Daoy (cell line): ENCODE results near the gene MEF2B. TPM values are rescaled to one million over a fixed set of nuclear protein-coding genes. Genes with fewer than 3 reads are reported as not detected.
"Not testable (repeated sequence)": the region's sequence is repeated elsewhere in the genome, so short reads cannot be mapped to it uniquely, and the experiment has no call there.

ENCODE experiments used
- DNase-seq: peaks from one replicate; pipeline ENCODE4 v3.0.0-alpha.2; 2015; ENCODE audit warnings: low read depth
- total RNA-seq: library from RNA; depleted of rRNA; stranded (reverse); fragments of >200 nt; shearing (Covaris generic); gene quantifications from 2 replicates; pipeline ENCODE4 v1.2.3, GENCODE V29; 2014

Gene MEF2B
- total RNA-seq, 1 experiment from 2014 or later: 0.06 TPM

DNA sequence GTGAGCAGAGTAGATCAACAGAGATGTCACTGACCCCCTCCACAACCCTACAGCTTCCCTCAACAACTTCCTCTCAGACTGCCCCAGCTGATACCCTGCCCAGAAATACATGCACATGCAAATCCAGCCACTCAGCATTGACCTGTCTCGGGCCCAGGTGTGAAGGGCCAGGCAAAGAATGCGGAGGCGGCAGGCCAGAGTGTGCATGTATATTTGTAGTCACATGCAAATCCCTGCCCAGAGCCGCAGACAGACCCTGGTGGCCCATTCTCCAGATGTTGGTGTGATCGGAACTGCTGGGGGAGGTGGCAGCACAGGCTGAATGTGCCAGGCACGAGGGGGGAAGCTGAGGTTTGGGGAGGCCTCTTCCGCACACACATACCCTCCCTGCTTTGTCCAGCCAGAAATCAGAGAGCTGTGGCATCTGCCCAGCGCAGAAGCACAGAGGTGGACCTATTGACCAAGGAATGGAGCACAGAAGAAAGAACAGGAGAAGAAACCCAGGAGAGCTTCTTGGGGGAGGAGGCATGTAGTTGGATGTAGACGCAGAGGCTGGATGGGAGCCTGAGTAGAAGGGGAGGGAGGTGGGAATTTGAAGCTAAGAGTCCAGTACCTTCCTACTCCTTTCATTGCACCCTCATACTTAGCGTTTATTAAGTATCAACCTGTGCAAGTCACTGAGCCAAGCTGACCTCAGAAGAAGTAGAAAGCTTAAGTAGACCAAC, 14.4 kb downstream of the MEF2B start:
- no peak for DNase-seq

DNA sequence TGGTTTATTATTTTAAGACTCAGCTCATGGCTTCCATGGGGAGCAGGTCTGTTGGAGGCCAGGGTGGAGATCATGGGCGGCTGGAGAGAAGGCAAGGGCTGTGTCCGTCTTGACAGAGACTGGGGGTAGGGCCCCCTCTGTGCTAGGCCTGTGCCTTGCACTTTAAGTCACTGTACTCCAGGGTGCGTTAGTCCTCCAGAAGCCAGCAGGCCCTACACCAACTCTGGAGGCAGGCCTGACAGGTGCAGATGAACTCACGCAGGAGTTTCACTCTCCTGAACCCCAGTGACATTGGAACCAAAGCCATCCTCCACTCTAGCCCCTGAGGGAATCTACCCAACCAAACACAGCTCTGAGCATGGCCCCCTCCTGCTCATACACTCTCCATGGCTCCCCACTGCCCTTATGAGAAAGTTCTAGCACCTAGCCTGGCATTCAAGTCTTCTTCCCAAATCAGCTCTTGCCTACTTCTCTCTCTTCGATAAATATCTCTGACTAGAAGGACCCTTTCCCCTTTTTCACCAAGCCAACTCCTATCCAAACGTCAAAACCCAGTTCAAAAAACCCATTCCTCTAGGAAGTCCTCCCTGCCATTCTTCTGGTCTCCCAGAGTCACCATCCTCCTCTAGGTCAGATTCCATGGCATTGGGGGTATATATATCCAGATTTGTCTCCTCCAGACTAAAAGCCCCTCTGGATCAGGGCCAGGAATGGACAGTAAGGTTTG, 15.1 kb downstream of the MEF2B start:
- DNase-seq: no peak

DNA sequence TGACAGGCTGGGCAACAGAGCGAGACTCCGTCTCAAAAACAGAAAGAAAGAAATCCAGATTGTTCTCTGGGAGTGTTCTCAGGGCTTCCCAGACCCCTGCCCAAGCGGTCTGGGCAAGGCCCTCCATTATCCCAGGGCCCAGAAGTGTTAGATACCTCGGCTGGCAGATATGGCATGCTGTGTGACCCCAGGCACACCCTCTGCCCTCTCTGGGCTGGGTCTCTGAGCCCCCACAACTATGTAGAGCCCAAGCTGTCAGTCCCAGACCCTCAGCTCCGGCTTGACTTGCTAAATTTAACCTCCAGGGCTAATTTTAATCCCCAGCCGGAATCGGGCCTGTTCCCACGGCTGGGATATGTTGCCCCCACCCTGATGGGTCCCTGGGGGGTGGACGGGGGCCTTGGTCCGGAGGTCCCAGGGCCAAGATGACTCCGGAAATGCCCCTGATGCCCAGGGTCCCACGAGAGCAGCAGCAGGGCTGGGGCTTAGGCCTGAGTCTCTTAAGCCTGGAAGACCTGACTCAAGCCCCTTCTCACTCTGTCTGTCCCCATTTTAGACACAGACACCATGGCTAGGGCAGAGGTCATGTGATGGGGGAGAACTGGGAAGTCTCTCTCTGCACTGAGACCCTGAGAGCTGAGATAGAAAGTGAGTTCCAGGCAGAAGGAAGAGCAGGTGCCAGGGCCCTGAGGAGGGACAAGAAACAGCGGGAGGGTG, 17.2 kb downstream of the MEF2B start:
- no peak for DNase-seq

DNA sequence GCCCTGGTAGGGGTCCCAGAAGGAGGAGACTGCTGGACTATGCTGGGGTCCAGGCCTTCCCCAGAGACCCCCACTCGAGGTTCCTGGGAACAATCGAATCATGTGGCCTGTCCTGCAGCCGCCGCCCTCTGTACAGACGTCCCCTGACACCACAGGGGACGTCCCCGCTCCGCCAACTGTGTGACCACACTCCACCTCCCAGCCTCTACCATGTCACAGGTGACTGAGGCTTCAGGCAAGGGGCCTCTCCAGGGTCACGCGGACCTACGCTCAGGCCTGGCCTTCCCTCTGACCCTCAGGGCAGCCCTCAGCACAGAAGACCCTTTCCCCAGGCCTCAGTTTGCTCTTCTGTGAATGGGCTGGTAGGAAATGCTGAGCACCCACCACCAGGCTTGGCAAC, 18.6 kb downstream of the MEF2B start:
- no peak for DNase-seq

DNA sequence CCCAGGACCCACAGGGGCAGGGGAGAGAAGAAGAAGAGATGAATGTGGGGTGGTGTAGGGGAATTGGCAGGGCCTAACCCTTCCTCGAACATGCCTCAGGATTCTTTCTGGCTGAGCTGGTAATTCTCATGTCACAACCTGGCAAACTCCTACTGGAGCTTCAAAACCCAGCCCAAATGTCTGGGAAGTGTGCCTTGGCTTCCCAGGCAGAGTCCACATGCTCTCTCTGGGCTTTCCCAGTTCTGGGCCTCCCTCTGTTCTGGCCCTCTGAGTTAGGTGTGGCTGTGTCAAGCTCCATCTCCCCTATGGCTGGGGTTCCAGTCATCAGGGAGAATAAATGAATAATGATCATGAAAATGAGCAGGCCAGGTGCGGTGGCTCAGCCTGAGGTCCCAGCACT, 20.6 kb downstream of the MEF2B start:
- no peak for DNase-seq

DNA sequence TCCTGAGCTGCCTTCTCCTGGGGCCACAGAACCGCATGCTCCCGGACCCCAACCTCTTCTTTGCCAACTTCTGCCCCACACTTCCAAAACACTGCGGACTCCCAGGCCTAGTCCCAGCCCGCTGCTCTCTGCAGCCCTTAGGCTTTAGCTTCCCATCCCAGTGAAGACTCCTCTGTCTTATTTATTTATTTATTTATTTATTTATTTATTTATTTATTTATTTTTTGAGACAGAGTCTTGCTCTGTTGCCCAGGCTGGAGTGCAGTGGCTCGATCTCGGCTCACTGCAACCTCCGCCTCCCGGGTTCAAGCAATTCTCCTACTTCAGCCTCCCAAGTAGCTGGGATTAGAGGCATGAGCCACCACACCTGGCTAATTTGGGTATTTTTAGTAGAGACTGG, 21.6 kb downstream of the MEF2B start:
- not testable (repeated sequence) for DNase-seq

DNA sequence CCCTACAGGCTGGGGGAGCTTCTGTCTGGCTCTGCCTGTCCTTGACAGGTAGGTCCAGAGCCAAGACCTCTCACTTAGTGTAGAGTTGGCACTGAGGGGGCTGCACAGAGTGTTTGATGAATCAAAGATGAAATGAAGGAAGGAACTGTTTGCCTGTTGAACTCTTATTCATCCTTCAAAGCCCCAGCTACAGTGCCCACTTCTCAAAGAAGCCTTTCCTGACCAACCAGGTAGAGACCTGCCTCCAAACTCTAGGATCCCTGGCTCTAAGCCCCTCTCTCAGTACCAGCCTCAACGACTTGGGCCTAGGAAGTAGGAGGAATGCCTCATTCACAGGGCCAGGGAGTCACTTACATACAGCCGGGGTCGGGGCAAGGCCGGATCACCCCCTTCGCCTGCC, 22.7 kb downstream of the MEF2B start:
- DNase-seq: no peak

DNA sequence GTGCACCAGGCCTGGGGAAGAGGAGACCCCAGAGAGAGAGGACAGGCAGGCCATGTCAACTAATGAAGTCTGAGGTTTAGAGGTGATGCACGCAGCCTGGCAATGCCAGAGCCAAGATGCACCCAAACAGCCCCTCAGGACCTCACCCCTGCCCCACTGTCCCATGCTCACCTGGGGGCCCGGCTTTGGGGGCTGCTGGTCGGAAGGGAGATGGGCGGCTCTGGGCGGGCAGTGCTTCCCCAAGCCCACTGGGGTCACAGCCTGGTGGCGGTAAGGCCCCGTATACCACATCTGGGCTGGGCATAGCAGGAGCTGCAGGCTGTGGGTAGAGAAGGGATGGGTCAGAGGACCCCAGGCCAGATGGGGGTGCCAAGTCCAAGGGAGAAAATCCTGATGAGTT, 23.2 kb downstream of the MEF2B start:
- no peak for DNase-seq

DNA sequence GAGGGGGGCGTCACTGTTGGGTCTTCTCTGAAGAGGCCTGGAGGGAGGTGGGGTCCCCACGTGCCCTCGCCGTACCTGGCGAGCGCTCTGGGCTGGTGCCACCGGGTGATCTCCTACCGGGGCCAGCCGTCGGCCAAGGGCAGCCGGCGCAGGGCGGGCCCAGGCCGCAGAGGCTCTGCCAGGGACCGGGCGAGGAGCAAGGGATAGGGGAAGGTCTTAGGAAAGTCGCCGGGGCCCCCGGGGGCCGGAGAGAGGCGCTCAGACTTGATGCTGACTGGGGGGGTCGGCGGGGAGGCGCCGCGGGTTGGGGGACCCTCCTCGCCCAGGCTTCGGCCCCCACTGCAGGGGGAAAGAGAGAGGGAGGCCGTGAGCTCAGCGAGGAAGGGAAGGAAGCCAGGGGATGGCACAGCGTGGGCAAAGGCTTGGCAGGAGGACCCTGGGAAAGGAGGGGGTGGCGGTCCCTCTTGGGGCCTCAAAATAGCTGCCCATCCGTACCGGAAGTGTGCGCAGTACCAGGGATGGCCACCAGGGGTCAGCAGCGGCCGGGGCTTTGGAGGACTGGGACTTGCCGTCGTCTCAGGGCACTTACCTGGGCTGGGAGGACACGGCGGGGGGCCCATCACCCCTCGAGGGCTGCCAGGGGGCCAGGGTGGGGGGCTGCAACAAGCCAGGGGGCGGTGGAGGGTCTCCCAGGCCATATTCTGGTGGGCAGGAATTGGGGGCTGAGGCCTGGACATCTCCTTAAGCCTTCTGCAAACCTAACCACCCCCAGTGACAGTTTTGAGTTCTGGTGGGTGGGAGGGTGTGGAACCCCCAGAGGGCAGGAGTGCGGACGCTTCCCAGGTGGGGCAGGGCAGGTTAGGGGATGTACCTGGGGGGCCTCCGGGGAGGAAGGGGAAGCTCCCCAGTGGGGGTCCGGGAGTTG, 24.1 kb downstream of the MEF2B start:
- peak; percentile 78 for DNase-seq

DNA sequence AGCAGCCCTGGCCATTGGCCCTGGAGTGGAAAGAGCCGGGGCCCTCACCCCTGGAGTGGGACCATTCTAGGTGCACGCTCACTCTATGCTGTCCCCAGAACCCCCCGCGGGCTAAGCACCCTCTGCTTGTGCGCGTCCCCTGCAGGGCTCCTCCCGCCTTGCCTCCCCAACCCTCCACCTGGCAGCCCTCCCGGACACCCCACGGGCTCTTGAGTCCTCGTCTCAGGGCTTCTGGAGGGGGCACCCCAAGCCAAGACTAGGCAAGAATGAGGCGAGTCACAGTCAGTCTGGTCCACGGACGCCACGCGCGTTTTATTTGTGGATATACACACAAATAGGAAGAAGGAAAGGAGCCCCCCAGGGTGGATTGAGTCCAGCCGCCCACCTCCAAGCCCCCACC, 24.8 kb downstream of the MEF2B start:
- DNase-seq: no peak

DNA sequence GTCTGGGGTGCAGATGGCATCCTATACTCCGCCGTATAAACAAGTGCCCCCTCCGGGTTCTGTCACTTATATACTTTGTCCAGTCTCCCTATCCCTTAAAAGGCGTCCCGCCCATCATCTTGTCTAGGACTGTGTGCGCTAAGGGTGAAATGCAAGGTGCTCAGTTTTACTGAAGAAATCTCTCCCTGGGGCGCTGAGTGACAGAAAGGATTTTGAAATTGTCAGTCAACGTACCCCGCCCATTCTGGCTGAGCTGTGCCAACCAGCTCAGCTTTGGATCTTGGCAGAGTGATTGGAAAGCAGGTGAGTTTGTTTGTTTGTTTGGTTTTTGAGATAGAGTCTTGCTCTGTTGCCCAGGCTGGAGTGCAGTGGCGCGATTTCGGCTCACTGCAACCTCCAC, 27.7 kb downstream of the MEF2B start:
- no peak for DNase-seq

DNA sequence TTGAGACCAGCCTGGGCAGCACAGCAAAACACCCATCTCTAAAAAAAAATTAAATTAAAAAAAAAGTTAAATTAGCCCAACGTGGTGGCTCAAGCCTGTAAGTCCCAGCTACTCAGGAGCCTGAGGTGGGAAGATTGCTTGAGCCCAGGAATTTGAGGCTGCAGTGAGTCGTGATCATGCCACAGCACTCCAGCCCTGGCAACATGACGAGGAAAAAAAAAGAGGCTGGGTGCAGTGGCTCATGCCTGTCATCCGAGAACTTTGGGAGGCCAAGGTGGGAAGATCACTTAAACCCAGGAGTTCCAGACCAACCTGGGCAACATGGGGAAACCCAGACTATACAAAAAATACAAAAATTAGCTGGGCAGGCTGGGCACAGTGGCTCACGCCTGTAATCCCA, 29.6 kb downstream of the MEF2B start:
- no peak for DNase-seq

DNA sequence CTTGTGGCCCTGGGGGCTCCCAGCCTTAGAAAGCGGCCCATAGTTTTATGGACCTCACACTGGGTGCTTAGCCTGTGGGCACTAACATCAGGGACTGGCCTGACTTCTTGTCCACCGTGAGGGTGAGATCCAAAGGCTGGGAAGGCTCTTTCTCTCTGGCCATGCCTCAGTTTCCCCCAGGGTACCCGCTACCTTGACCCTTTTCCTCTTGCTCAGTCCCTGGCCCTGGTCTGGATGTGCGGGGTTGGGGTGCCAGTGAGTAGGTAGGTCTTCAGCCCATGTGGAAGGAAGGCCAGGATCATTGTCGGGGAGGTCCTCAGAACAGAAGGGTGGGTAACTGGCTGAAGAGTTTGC, 30.2 kb downstream of the MEF2B start:
- DNase-seq: no peak

DNA sequence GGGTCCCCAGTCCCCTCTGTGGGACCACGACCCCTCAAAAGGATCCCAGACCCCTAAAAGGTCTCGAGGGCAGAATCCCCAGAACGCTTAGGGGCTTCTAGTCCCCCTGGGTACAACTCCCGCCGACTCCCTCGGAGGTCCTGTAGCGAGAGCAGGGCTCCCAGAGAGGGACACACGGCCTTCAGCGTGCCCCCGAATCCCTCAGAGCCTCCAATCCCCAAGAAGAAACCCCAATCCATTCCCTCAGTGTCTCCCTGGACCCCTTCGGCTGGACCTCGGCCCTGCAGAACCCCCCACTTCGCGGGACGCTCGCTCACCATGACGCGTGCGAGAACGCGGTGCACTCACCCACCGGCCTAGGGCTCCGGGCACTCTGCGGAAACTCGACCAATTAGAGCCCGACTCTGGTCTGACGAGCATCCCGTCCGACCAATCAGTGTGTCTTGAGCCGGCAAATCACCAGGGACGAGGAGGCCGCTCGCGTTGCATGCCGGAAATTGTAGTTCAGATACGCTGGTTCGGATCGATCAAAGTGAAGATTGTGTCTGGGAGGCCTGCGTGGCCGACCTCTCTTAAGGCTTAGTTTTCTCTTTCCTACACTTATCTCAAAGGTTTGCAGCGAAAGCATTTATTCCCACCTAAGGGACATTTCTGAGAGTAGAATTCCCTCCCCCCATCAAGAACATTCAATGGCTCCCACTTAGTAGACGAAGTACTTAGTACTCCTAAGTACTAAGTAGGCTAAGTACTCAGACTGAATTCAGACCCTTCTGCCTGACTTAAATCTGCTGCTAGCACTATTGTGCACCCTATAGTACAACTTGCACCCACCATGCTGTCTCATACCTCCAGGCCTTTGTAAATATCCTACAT, 31.7 kb downstream of the MEF2B start, which contains the start of gene TMEM161A:
TSS of gene TMEM161A (minus strand) at position 370 of the 873 bp plus-strand sequence. CDS start at position 320, 50 bp downstream.
- DNase-seq: peak; percentile 99

DNA sequence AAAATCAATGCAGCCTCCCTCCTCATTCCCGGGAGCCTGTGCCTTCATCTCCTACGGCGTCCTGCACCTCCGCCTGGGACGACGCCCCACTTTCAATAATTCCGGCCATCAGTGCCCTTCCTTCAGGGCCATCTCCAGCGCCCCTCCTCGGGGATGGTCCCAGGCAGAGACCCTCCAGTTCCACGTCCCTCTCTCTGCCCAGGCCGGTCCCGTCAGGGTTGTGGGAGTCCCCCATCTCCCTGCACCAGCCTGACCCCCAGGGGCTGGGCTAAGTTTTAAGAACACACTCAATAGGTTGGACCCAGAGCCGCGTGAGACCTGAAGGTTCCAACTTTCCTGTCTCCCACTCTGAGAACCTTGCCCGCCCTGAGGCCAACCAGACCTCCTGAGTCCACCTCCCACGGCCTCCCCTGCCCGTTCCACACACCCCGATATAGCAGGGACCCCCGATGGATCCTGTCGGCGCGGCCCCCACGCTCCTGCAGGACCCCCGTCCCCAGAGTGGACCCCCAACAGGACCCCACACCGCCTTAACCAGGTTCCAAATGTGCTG, 32.4 kb downstream of the MEF2B start:
- no peak for DNase-seq

DNA sequence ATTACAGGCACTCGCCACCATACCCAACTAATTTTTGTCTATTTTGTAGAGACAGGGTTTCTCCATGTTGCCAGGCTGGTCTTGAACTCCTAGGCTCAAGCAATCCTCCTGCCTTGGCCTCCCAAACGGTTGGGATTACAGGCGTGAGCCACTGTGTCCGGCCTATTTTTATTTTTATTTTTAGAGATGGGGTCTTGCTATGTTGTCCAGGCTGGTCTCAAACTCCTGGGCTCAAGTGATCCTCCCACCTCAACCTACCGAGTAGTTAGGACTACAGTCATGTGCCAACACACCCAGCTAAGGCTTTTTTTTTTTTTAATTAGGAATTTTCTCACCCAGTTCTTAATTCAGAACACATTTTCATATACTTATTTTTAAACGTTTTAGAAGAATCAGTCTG, 34.4 kb downstream of the MEF2B start:
- DNase-seq: not testable (repeated sequence)

DNA sequence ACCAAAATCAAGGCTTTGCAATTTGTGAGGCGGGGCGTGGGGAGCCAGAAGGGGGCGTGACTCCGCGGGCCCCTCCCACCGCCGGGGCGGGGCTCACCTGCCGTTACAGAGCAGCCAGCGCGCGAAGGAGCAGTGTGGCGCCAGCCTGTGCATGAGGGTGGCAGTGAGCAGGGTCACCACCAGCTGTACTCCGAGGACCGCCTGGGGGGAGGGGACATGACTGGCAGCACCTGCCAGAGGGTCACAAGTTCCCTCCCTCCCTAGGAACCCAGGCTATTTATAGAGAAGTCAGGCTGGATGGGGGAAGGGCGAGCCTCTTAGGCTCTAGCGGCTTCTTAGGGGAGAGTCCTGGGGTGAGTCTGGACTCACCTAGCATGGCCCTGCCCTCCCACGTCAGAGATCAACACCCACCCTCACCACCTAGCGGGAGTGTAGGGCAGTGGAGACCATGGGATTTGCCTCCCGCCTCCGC, 35.3 kb downstream of the MEF2B start:
- no peak for DNase-seq

DNA sequence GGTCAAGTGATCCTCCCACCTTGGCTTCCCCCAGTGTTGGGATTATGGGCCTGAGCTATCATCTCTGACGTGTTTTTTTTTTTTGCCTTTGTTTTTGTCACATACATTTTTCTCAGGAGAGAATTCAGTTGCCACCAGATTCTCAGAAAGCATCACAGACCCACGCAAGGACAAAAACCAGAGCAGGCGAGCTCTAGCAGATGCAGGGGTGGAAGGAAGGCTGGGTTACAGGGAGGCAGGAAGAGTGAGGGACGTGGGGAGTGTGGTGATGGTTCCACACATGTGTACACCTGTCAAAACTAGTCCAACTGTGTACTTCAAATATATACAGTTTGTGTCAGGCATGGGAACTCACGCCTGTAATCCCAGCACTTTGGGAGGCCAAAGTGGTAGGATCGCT, 36.1 kb downstream of the MEF2B start:
- DNase-seq: no peak

DNA sequence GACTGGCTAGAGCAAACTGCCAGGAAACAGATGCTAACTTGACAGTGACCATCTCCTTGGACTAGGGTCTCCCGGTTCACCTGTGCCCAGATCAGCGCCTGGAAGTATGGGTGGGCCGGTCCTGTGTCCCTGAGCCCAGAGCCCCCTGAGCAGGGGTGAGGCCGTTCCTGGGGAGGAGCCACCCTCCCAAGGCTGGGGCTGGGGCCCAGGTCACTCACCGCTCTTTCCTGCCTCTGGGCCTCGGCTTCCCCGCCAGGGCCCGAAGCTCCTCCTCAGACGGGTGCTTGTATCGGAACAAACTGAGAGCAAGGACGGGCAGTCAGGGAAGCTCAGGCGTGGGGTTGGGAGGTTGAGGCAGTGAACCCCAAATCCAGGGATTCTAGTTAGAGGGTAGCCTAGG, 37.2 kb downstream of the MEF2B start:
- DNase-seq: no peak

DNA sequence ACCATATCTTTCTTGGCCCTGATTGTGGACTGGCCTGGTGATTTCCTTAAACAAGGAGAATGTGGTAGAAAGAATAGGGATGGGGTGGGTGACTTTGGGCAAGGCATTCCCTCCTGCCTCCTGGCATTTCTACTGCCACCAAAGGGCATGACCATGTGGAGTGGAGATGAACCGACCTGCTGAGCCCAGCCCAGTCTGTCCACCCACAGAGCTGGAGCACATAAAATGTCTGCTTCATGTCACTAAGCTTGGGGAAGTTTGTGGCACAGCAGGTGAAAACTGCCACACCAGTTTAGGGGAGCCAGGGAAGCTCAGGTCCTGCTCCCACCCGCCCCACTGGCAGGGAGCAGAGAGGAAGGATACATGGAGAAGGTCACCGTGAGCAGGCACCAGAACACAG, 38.1 kb downstream of the MEF2B start:
- DNase-seq: no peak
